ENCODE measurements around the gene RYR2. TPM values are rescaled to one million over a fixed set of nuclear protein-coding genes. Genes with fewer than 3 reads are reported as not detected.

The RYR2 gene
- total RNA-seq, 3 donors from 2014 or later, result 0.16 to 0.59 (median 0.33) TPM

DNA sequence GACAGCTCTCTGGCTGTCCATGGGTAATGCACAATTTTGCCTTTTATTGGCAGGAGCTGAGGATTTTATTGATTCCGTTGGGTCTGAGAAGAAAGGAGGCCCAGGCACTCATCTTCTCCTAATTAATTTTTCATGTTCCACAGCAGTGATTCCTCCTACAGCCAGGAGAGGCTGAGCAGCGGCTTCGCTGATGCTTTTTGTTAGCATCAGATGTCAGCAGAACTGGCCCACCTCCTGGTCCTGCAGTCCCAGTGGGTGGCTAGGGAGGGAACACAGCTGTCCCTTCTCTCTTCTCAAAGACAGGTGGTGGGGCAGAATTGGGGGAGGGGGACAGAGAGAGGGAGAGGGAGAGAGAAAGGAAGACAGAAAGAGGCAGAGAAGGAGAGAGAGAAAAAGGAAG lies 43.4 kb upstream of the RYR2 start:
- intact Hi-C loops (cut with DNase I; ENCODE audit: low total_unique reads), result no loop called here
- no peak for DNase-seq (ENCODE audit: low spot score in 2 of 2)
- no peak overlapping the region for H3K4me3 ChIP-seq
- TF ChIP-seq POLR2AphosphoS5 (IDR thresholded peaks at IDR 0.05) (no peak), POLR2A (IDR thresholded peaks at IDR 0.05) (no peak)
- H3K27me3 ChIP-seq, result no peaks in the 10 kb centered on the region
- H3K27ac ChIP-seq, result no peak overlapping the region
- H3K9me3 ChIP-seq, result no peaks in the 10 kb centered on the region
- H3K4me1 ChIP-seq, result no peaks in the 10 kb centered on the region
- no peaks in the 10 kb centered on the region for H3K36me3 ChIP-seq

DNA sequence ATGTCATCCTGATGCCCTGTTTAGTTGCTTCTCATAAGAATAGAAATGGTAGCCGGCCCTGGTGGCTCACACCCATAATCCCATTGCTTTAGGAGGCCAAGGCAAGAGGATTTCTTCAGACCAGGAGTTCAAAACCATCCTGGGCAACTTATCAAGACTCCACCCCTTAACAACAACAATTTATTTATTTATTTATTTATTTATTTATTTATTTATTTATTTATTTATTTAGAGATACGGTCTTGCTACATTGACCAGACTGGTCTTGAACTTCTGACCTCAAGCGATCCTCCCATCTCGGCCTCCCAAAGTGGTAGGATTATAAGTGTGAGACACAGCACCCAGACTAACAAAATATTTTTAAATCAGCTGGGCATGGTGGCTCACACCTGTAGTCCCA lies 41.8 kb upstream of the RYR2 start:
- Histone ChIP-seq H3K4me3 (no peak overlapping the region), H3K4me1 (no peaks in the 10 kb centered on the region)

DNA sequence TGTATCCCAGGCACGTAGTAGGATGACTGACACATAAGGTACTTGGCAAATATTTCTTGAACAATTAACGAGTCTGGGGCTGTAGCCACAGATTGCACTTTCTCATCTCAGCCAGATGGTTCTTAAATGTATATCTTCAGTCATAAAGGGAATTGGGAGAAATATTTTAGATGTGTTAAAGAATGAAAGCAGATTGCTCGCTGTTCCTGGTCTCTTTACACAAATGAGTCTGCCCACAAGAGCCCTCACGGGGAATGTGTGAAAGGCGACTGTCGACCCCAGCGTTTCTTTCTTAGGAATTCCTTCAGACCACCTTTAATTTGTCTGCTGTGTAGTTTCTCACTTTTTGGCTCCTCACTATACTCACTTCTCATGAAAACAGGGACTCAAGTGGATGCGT lies 38.5 kb upstream of the RYR2 start:
- Histone ChIP-seq H3K4me1 (no peaks in the 10 kb centered on the region), H3K9me3 (no peaks in the 10 kb centered on the region), H3K4me3 (no peak overlapping the region), H3K27me3 (no peaks in the 10 kb centered on the region), H3K27ac (no peak overlapping the region), H3K36me3 (no peaks in the 10 kb centered on the region)
- no peak for DNase-seq (ENCODE audit: low spot score in 2 of 2)
- TF ChIP-seq POLR2AphosphoS5 (IDR thresholded peaks at IDR 0.05) (no peak), POLR2A (IDR thresholded peaks at IDR 0.05) (no peak)
- TF ChIP-seq, protein P1, sequence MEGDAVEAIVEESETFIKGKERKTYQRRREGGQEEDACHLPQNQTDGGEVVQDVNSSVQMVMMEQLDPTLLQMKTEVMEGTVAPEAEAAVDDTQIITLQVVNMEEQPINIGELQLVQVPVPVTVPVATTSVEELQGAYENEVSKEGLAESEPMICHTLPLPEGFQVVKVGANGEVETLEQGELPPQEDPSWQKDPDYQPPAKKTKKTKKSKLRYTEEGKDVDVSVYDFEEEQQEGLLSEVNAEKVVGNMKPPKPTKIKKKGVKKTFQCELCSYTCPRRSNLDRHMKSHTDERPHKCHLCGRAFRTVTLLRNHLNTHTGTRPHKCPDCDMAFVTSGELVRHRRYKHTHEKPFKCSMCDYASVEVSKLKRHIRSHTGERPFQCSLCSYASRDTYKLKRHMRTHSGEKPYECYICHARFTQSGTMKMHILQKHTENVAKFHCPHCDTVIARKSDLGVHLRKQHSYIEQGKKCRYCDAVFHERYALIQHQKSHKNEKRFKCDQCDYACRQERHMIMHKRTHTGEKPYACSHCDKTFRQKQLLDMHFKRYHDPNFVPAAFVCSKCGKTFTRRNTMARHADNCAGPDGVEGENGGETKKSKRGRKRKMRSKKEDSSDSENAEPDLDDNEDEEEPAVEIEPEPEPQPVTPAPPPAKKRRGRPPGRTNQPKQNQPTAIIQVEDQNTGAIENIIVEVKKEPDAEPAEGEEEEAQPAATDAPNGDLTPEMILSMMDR (IDR thresholded peaks at IDR 0.05), result no peak
- intact Hi-C loops (cut with DNase I; ENCODE audit: low total_unique reads), result no loop called here

More for the DNA sequence above, 41.8 kb upstream of the RYR2 start:
- H3K36me3 ChIP-seq, result no peaks in the 10 kb centered on the region
- no peaks in the 10 kb centered on the region for H3K9me3 ChIP-seq
- no peaks in the 10 kb centered on the region for H3K27me3 ChIP-seq
- TF ChIP-seq POLR2AphosphoS5 (IDR thresholded peaks at IDR 0.05) (no peak), POLR2A (IDR thresholded peaks at IDR 0.05) (no peak)
- TF ChIP-seq, protein P1 (IDR thresholded peaks at IDR 0.05), result no peak
- intact Hi-C loops (cut with DNase I; ENCODE audit: low total_unique reads), result no loop called here
- H3K27ac ChIP-seq, result no peak overlapping the region
- DNase-seq (ENCODE audit: low spot score in 2 of 2), result no peak

DNA sequence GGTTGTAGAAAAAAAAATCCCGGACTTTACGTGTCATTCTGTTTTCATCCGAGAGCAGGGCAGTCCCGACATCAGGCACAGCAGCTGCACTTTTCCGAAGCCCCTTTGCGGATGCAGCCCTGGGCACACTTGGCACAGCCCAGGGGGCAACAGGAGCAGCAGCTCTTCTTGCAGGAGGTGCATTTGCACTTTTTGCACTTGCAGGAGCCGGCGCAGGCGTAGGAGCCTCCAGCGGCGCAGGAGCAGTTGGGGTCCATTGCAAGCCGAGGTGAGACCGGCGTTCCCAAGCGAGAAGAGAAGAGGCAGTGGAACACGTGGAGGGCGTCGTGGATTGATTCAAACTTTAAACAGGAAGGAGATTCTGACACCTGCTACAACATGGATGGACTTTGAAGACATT lies 37.9 kb upstream of the RYR2 start, which contains the start of gene MT1HL1:
Gene MT1HL1 (minus strand): TSS at position 326 of the 400 bp plus-strand sequence. CDS start 69 bp downstream, at position 257.
- H3K9me3 ChIP-seq, result no peaks in the 10 kb centered on the region

DNA sequence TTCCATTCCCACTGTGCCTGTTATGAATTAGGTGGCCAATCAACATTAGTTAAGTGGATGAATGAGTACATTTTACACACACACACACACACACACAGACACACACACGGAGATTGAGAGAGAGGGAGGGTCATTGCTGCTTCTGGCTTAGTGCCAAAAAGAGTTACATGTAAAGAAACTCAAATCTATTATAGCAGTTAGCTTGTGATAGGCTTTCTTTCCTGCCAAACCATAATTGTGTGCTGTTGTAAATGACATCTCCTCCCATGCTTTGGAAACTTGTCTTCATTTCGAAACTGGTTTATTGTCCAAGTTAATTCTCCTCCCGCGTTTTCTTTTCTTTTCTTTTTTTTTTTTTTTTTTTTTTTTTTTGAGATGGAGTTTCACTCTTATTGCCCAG lies 36.3 kb upstream of the RYR2 start:
- no peak for DNase-seq (ENCODE audit: low spot score in 2 of 2)
- Histone ChIP-seq H3K4me1 (no peaks in the 10 kb centered on the region), H3K36me3 (no peaks in the 10 kb centered on the region), H3K9me3 (no peaks in the 10 kb centered on the region), H3K4me3 (no peak overlapping the region), H3K27me3 (no peaks in the 10 kb centered on the region), H3K27ac (no peak overlapping the region)
- TF ChIP-seq, protein P1 (IDR thresholded peaks at IDR 0.05), result no peak
- TF ChIP-seq POLR2AphosphoS5 (IDR thresholded peaks at IDR 0.05), result no peak
- no peak for TF ChIP-seq POLR2A (IDR thresholded peaks at IDR 0.05)
- intact Hi-C loops (cut with DNase I; ENCODE audit: low total_unique reads), result no loop called here

More for the DNA sequence above, 37.9 kb upstream of the RYR2 start, which contains the start of gene MT1HL1:
- no peak for TF ChIP-seq POLR2A (IDR thresholded peaks at IDR 0.05)
- TF ChIP-seq, protein P1 (IDR thresholded peaks at IDR 0.05), result no peak
- TF ChIP-seq POLR2AphosphoS5 (IDR thresholded peaks at IDR 0.05), result no peak
- no peak within 1 kb of the TSS for H3K27ac ChIP-seq
- intact Hi-C loops (cut with DNase I; ENCODE audit: low total_unique reads), result no loop called here
- H3K4me1 ChIP-seq, result no peaks in the 10 kb centered on the region
- H3K27me3 ChIP-seq, result no peaks in the 10 kb centered on the region
- H3K4me3 ChIP-seq, result no peak within 1 kb of the TSS
- DNase-seq (ENCODE audit: low spot score in 2 of 2), result no peak
- no peaks in the 10 kb centered on the region for H3K36me3 ChIP-seq

Data from breast epithelium (tissue), 4 donors.